ENCODE results near the gene TUBGCP2.

The TUBGCP2 gene

DNA sequence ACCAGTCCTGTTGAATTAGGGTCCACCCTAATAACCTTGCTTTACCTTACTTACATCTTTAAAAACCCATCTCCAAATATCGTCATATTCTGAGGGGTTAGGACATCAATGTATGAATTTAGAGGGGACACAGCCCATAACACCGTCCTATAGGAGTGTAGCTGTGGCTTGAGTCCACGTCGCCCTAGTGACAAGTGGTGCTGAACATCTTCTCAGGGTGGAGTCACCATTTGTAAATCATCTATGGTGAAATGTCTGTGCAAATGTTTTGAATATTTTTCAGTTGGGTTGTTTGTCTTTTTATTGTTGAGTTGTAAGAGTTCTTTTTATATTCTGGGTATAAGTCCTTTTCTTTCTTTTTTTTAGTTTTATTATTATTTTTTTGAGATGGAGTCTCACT, 33.3 kb upstream of the TUBGCP2 start:
- no peak for DNase-seq (ENCODE audit: low read depth in 2 of 2)

- DNase-seq (ENCODE audit: low read depth in 2 of 2): no peak
Observed at GRCh38 chr10:133339708-133340380, 31.2 kb upstream of the TUBGCP2 start.

GRCh38 chr10:133338080-133339071, 29.7 kb upstream of the TUBGCP2 start:
- DNase-seq (ENCODE audit: low read depth in 2 of 2): no peak

DNA sequence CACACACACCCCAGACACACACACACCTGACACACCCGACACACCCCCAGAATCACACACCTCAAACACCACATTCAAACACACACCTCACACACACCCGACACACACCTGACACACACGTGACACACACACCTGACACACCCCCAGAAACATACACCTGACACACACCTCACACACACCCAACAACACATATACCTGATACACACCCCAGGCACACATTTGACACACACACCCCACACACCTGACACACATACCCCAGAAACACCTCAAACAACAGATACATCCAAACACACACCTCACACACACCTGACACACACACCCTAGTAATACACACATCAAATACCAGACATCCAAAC, 28.7 kb upstream of the TUBGCP2 start:
- no peak for DNase-seq (ENCODE audit: low read depth in 2 of 2)

DNA sequence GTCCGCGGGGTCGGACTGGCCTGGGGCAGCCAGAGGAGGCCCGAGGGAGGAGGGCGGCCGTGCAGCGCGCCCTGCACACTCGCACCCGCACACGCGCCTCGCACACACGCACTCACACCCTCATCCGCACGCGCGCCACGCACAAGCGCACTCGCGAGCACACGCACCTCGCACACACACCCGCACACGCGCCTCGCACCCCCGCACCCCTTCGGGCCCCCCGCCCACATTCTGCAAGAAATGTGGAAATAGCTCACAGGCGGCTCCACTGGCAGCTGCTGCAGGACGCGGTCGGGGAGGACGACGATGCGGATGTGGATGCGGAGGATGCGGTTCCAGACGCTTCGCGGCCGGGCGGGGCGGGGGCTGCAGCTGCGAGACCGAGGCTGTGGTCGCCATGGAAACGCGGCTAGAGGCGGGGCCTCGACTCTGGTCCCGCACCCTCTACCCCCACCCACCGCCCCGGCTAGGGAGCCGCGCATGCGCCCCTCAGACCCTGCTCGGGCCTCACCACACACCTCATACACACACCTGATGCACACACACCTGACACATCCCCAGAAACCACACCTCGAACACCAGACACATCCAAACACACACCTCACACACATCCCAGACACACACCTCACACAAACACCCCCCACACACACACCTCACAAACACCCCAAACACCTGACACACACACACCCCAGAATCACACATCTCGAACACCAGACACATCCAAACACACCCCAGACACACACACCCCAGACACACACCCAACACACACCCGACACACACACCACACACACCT, 28.1 kb upstream of the TUBGCP2 start, which contains the start of gene CALY:
Gene CALY, minus strand, starts transcription at position 320 of the 793 bp plus-strand sequence. CDS start 7,907 bp downstream, outside the sequence.
- DNase-seq (ENCODE audit: low read depth in 2 of 2): no peak

DNA sequence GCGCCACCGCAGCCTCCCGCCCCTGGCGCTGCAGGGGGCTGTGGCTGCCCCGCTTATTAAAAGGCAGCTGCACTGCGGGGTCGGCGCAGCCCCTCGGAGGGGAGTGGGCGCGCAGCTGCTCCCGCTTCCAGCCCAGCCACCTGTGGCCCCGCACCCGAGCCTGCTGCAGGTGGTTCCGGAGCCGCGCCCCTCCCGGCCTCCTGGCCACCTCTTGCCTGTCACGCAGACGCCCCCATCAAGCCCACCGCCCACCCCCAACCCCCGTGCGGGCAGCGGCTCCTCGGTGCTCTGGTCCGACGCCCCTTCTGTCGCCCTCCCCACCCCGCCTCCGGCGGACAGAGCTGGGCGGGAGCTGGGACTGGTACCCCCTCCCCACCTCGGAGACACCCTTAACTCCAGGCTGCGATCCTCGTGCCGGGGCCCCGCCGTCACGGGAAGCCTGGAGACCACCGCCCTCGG, 27.5 kb upstream of the TUBGCP2 start:
- no peak for DNase-seq (ENCODE audit: low read depth in 2 of 2)

GRCh38 chr10:133335246-133336117, 26.8 kb upstream of the TUBGCP2 start:
- DNase-seq (ENCODE audit: low read depth in 2 of 2): no peak

DNA sequence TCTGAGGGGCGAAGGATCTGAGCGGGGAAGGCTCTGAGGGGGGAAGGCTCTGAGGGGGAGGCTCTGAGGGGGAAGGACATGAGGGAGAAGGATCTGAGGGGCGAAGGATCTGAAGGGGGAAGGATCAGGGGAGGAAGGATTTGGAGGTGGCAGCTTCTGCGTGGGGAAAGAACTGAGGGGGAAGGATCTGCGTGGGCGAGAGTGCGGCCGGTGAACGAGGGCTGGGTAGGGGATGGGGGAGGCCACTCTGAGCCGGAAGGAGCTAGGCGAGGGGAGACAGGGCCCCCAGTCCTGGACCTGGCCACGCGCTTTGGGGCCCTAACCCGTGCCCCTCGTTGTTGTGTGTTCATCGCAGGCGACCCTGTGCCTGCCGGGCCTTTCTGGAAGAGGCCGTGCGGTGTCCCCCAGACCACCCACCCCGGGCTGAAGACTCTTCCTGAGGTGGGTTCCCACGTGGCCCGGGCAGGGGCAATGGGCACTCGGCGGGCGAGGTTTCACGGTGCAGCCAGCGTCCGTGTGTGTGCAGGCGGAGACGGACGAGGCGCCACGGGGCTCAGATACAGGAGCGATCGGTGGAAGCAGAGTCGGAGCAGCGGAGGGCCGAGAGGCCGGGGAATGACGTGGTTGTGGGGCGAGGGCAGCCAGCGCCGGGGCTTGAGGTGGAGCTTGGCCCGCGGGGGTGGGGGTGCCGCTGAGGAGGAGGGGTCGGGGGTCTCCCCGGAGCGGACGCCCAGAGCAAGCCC, 26.0 kb upstream of the TUBGCP2 start:
- DNase-seq (ENCODE audit: low read depth in 2 of 2): no peak

GRCh38 chr10:133332936-133333699, 24.4 kb upstream of the TUBGCP2 start:
- no peak for DNase-seq (ENCODE audit: low read depth in 2 of 2)

GRCh38 chr10:133329491-133330202, 21.0 kb upstream of the TUBGCP2 start:
- peak; percentile 52 to 58 for DNase-seq (ENCODE audit: low read depth in 2 of 2)

- DNase-seq (ENCODE audit: low read depth in 2 of 2): no peak
Observed at GRCh38 chr10:133328358-133329343, 20.0 kb upstream of the TUBGCP2 start.

DNA sequence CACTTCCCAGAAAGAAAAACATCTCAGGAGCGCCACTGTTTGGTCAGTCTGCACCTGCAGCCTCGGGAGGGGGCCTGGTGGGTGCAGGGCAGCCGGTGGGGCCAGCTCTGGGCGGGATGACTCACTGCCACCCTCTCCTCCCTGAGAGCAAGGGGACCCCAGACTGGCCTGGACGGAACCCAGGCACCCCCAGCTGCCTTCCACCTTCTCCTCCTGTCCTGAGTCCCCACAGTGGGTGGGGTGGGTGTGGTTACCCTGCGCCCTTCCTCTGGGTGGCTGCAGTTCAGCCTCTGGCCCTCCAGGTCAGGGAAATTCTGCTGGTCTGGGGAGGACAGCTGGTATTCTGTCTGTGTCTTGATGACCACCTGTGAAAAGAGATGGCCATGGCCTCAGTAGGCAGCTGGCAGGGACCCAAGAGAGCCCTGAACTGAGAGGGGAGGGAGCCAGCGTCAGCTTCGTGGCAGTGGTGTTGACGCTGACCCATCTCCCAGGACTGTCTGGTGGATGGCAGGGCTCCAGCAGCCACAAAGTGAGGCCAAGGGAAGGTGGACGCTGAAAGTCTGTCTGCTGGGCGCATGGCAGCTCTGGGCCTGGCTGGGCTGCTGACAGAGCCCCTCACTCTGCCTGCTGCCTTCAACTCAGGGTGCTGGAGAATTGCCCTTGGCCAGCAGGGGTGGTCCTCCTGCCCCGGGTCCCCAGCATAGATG, 19.1 kb upstream of the TUBGCP2 start:
- DNase-seq (ENCODE audit: low read depth in 2 of 2): no peak

- DNase-seq (ENCODE audit: low read depth in 2 of 2): no peak
Observed at GRCh38 chr10:133326745-133327650, 18.3 kb upstream of the TUBGCP2 start.

GRCh38 chr10:133326223-133326551, 17.5 kb upstream of the TUBGCP2 start:
- DNase-seq (ENCODE audit: low read depth in 2 of 2): no peak

DNA sequence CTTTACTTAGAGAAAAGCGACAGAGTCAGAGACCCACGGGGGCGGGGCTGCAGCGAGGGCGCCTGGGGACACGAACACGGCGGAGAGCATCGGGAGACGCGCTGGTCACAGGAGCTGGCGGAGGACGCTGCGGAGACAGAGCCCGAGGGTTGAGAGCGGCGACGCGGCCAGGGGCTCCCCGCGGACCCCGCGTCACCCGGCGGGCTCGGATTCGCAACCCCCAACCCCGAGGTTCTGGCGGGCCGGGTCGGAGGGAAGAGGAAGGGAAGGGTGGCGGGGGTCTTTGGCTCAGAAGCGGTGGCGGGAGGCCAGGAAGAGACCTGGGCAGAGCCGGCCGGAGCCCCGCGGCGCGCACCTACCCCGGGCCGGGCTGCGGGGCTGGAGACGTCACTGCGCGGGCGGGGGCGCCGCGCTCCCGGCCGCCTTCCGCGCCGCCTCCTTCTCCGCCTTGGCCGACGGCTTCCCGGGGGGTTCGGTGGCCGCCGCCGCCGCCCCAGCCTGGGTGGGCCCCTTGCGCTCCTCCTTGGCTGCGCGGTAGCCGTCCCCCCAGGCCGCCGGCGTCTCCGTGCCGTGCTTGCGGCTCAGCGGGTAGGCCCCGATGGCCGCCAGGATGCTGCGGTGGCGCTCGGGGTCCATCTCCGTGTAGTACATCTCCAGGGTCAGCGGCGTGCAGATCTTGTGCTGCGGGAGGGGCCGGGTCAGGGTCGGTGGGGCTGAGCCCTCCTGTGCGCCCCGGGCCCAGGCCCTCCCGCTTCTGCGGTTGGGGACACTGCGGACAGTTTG, 17.0 kb upstream of the TUBGCP2 start:
- DNase-seq (ENCODE audit: low read depth in 2 of 2): no peak

Measured in fibroblast of skin of left biceps (primary cell).